GM19395 (cell line): ENCODE measurements around the gene PRTFDC1.
"Not testable (repeated sequence)": the region's sequence is repeated elsewhere in the genome, so short reads cannot be mapped to it uniquely, and the experiment has no call there.

Source experiments
- ATAC-seq: cut with Tn5 transposase; IDR thresholded peaks from one replicate; pipeline ENCODE4 v1.9.1; 2021; ENCODE audit warnings: mild to moderate bottlenecking, moderate library complexity; ENCODE audit not compliant: unreplicated experiment

Gene PRTFDC1

DNA sequence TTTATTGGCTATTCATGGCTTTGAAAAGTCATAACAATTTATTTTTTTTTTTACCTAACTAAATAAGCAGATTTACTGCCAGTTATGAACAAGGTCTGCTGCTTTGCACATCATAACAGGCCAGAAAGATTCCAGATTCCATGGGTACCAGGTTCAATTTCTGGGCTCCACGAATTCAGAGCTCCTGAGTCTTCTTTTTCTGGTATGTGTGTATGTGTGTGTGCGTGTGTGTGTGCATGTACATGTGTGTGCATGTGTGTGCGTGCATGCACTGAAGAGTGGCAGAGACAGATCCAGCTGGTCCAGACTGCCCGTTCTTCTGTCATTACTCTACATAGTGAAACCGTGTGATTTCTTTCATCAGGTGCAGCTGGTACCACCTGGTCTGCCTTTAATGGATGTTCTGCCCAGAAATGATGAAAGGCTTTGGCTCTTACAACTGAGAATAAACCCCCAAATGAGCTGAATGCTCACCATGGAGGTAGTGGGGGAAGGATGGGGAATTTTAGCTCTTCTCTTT lies 14.6 kb upstream of the PRTFDC1 start:
- ATAC-seq: no peak

DNA sequence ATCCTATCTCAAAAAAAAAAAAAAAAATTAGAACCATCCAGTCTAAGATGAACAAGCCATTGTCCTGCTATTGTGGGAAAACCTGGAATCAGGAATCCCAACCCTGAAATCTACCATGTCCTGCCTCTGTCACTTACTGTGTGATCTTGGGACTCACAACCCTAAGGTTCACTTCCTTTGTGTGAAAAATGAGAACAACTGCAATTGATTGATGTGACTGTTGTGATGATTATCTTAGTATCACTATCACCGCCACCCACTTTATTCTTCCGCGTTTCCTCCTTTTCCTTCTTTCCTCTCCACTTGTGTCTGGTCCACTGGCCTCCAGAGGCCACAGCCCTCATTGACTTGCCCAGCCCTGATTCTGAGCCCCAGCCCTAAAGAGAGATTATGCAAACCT lies 12.6 kb upstream of the PRTFDC1 start:
- ATAC-seq: no peak

- no peak for ATAC-seq
These were observed 11.2 kb upstream of the PRTFDC1 start for GRCh38 chr10:24963521-24964041.

- no peak for ATAC-seq
These were observed 10.6 kb upstream of the PRTFDC1 start for GRCh38 chr10:24962995-24963394.

GRCh38 chr10:24961582-24961981 lies 9.2 kb upstream of the PRTFDC1 start:
- no peak for ATAC-seq

DNA sequence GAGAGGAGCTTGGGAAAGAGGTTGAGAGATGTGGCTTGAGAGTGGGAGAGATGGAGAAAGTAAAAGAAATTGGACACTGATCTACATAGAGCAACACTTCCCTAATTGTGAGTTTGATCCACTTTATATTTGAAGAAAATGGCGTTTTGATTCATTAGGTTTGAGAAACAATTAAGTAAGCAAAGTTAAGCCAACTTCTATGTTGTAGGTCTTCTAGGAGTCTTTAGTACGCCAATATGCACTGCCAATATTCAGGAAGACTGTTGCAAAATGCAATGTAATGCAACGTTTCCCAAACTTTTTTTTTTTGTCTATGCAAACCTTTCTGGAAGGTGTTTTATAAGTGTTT lies 7.0 kb upstream of the PRTFDC1 start:
- ATAC-seq: no peak

DNA sequence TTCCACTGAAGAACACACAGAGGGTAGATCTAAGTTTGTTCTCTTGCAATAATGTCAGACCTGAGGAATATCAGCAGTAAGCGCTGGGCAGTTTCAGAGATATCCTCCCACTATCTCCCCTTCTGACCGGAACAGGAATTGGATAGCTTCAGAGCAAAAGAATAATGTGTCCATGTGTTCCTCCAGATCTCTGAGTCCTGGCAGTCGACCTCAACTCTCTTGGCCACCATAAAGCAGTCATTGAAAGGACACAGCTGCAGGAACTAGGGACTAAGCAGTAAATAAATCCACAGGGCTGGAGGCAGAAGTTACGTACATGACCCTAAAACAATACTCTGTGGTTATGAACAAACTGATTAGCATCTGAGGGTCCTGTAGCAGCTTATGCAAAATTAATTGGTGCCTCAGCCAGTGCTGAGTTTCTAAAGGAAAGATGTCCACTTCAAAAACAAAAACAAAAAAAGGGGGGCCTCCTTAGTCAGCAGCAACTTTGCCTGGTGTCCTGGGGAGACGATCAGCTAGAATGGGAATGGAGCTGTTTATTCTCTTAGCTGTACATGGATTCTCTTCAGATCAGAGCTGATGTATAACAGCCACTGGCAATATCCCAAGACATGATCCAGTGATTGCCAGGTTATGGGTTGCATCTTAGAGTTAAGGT lies 6.4 kb upstream of the PRTFDC1 start:
- no peak for ATAC-seq

DNA sequence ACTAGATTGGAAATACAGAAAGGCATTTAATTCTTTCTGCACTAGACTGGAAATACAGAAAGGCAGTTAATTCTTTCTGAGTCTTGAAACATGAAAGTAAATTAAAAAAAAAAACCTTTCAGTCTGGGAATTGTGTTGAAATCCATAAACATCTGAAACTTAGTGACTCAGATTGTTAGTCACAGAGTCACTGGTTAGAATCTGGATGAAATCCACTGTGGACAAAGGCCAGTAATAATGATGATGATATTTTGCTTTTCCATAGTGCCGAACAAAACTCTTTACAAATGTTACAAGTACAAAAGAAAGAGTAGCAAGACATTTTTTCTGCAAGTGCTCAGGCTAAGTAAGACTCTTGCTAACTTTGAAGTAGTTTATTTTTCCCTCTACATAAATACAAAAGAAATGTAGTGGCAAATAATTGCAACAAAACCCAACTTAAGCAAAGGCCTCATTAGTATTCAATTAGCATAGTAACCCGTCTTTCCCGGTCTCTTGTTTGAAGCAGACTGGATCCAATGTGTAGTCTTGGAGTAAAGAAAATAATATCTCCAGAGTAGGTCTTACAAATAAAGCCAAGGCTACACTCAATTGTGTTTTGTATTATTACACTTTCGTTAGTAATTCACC lies 5.8 kb upstream of the PRTFDC1 start:
- ATAC-seq: no peak

DNA sequence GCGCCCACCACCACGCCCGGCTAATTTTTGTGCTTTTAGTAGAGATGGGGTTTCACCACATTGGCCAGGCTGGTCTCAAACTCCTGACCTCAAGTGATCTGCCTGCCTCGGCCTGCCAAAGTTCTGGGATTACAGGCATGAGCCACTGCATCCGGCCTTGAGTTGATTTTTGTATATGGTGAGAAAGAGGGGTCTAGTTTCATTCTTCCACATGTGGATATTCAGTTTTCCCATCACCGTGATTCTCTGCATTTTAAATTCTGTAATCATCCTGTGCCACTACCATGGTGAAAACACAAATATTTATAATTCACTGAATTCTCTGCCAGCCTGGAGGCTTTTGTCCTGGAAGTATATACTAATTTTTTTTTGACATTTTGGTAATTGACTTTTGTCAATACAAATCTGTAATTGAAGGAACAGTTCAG lies 5.2 kb upstream of the PRTFDC1 start:
- not testable (repeated sequence) for ATAC-seq

DNA sequence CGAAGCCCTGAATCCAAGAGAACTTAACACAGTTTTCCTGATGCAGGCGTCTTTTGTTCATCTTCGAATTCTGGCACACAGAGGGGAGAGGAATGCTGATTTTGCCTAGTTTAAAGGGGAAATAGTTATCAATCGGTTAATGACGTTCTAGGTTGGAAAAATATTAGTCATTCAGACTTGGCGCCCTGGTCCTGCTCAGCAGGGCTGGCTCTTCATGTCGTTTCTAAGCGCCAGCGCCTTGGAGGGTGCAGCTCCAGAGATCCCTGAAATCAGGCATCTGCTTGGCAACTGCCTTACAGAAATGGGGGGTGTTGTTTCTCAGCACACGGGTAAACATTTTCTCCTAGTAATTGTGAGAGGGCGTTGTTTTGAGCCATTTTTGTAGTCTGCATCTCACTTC lies 1.3 kb upstream of the PRTFDC1 start:
- ATAC-seq: no peak

- ATAC-seq: peak; percentile 67
These were observed 570 bp upstream of the PRTFDC1 start for GRCh38 chr10:24952707-24953645.

DNA sequence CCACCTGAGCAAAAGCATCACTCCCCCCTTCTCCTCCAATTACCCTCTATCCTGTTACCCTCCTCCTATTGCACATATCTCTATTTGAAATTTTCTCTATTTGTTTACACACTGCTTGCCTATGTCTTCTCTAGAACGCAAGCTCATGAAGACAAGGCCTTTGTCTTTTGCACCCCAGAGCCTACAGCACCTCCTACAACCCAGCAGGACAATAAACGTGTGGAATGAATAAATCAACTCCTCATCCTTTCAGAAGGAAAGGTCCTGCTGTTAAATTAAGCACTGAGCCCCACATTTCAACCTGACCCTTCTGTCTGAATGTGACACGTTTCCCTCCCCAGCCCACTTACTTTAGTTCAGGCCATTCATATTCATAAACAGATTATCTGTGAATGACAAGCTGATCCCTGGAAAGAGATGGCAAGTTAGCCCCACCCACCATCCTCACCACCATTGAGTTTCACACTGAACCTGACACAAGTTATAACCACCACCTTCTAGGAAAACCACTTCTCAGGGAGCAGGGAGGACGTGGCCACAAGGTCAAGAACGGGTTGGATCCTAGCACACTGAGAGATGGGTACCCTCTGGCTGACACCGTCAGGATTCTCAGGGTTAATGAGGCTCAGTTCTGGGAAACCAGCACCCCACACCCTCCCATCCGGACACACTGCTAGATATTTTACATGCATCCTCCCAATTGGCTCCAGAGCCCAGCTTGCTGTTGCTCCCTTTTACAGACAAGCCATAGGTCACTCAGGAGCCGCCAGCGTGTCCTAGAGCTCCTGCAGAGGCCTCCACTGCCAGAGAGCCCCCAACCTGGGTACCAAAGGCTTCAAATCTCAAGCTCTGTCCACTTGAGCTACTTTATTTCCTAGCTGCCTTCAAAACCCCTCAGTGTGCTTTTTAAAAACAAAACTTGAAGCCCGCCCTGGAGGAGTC lies 934 bp downstream of the PRTFDC1 start:
- ATAC-seq: no peak

DNA sequence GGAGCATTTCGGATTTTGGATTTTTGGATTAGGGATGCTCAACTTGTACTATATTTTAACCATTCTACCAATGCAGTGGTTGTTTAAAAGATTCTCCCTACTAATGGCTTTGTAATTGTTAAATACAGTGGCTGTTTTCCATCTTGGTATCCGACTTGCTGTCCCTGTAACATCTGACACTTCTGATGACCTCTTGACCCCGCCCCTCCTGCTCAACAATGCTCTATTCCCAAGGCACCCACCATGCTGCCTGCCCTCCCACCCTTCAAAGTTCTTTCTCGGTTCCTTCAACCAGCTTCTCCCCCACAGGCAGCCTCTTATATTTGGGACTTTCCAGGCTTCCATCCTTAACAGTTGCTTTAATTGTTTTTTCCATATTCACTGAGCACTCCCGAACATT lies 2.0 kb downstream of the PRTFDC1 start:
- no peak for ATAC-seq

DNA sequence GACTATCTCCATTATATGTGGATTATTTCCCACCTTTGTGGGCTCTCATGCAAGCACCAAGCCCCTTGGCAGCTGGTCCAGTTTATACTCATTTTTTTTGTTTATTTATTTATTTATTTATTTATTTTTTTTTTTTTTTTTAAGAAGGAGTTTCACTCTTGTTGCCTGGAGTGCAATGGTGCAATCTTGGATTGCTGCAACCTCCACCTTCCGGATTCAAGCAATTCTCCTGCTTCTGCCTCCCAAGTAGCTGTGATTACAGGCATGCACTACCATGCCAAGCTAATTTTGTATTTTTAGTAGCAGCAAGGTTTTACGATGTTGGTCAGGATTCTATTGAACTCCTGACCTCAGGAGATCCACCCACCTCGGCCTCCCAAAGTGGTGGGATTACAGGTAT lies 2.8 kb downstream of the PRTFDC1 start:
- no peak for ATAC-seq

GRCh38 chr10:24947304-24948097 lies 4.9 kb downstream of the PRTFDC1 start:
- ATAC-seq: peak; percentile 55

DNA sequence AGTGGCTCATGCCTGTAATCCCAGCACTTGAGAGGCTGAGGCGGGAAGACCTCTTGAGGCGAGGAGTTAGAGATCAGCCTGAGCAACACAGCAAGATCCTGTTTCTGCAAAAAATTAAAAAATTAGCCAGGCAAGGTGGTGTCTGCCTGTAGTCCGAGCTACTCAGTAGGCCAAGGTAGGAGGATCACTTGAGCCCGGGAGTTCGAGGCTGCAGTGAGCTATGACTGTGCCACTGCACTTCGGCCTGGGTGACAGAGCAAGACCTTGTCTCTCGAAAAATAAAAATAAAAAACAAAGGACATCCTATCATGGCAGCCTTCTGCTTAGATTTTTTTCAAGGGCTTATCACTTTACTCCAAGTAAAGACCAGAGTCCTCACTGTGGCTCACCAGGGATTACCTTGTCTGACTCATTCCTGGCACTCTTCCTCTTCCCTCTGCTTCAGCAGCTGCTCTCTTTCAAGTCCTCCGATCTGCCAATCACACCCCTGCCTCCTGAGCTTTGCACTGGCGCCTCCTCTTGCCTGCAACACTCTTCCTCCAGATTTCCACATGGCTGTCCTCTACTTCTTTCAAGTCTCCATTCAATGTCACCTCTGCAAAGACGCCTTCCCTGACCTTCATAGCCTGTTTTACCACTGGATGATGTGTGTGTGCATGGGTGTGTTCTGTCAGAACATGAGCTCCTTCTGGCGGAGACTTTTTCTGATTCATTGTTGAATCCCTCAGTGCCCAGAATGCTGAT lies 7.7 kb downstream of the PRTFDC1 start:
- ATAC-seq: no peak

GRCh38 chr10:24938525-24938924 lies 13.9 kb downstream of the PRTFDC1 start:
- ATAC-seq: no peak

- no peak for ATAC-seq
These were observed 14.3 kb downstream of the PRTFDC1 start for GRCh38 chr10:24938076-24938475.
